MCF 10A (cell line): ENCODE data around the gene L3MBTL4. TPM values are rescaled to one million over a fixed set of nuclear protein-coding genes. Genes with fewer than 3 reads are reported as not detected.

Experiments used
- BruUV-seq: library from RNA; stranded (reverse); fragments of 400-500 nt; replicated peaks from 2 replicates; lab custom pipeline; 2021; lab: Mats Ljungman, UMichigan
- CTCF ChIA-PET: fragments of 300-600 bp; sonication (Branson Sonifier 250); formaldehyde crosslinking; extraction: SDS; loops from one replicate; lab custom pipeline; 2021; ENCODE audit warnings: antibody characterized with exemption, inconsistent platforms; lab: Yijun Ruan, JAX
- POLR2A ChIA-PET: fragments of 300-600, 350-650 bp; sonication (Branson Sonifier 250); formaldehyde crosslinking; extraction: SDS; loops from one replicate; lab custom pipeline; 2020; ENCODE audit warnings: antibody characterized with exemption, inconsistent platforms; lab: Yijun Ruan, JAX
- DNase-seq: peaks from one replicate; pipeline ENCODE4 v3.0.0-alpha.2; 2018; ENCODE audit not compliant: unreplicated experiment
- H3K27ac Mint-ChIP-seq: one replicate; pipeline ENCODE4 v1.8.0; 2022; ENCODE audit warnings: mild to moderate bottlenecking, low read depth, mixed read lengths; ENCODE audit not compliant: unreplicated experiment
- H3K27me3 Mint-ChIP-seq: one replicate; pipeline ENCODE4 v1.8.0; 2022; ENCODE audit warnings: mixed read lengths; ENCODE audit not compliant: insufficient read depth, unreplicated experiment
- H3K36me3 Mint-ChIP-seq: one replicate; pipeline ENCODE4 v1.8.0; 2022; ENCODE audit warnings: mild to moderate bottlenecking, moderate library complexity, mixed read lengths; ENCODE audit not compliant: insufficient read depth, unreplicated experiment
- H3K4me1 Mint-ChIP-seq: one replicate; pipeline ENCODE4 v1.8.0; 2022; ENCODE audit warnings: mixed read lengths; ENCODE audit not compliant: insufficient read depth, unreplicated experiment
- H3K4me3 Mint-ChIP-seq: one replicate; pipeline ENCODE4 v1.8.0; 2022; ENCODE audit warnings: mild to moderate bottlenecking, moderate library complexity, mixed read lengths; ENCODE audit not compliant: unreplicated experiment
- H3K9me3 Mint-ChIP-seq: one replicate; pipeline ENCODE4 v1.8.0; 2022; ENCODE audit warnings: mixed read lengths; ENCODE audit not compliant: unreplicated experiment
- intact Hi-C: fragments of 100-400 bp; cut with micrococcal nuclease; formaldehyde crosslinking; loops from 2 replicates; pipeline ENCODE4 v1.14.1; 2022
- total RNA-seq: library from RNA; stranded (reverse); gene quantifications from 2 replicates; pipeline ENCODE4 v1.2.3, GENCODE V29; 2022
- TF ChIP-seq, protein P1 (sequence below): fragments of 200-600 bp; IDR thresholded peaks from one replicate; pipeline ENCODE4 v1.8.0; 2022; ENCODE audit warnings: antibody characterized with exemption, mild to moderate bottlenecking; ENCODE audit not compliant: unreplicated experiment

Gene L3MBTL4
- total RNA-seq, 1 experiment from 2014 or later, result not detected

DNA sequence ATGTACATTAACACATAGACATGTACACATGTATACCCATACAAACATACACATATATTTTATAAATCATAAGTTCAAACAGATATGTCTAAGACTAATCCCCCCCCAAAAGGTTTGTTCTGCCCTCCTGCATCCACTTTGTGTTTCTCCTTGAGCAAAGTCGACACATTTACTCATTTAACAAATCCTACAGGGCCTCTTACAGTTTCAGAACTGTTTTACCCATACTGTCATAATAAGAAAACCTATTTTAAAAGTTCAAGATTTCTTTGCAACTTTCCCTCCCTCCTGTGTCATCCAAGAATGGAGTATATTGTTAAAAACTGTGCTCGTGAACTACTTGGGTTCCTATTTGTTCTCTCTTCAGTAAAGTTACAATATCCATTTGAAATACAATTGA, 166.7 kb downstream of the L3MBTL4 start:
- Mint-ChIP-seq H3K27me3 (no peaks in the 10 kb centered on the region), H3K4me1 (no peaks in the 10 kb centered on the region), H3K9me3 (no peaks in the 10 kb centered on the region), H3K36me3 (no peaks in the 10 kb centered on the region), H3K27ac (no peak overlapping the region), H3K4me3 (no peak overlapping the region)
- DNase-seq, result no peak
- intact Hi-C loops, result no loop called here
- no TSS peak for BruUV-seq
- POLR2A ChIA-PET, result no interaction called here
- CTCF ChIA-PET, result no interaction called here
- TF ChIP-seq, protein P1, sequence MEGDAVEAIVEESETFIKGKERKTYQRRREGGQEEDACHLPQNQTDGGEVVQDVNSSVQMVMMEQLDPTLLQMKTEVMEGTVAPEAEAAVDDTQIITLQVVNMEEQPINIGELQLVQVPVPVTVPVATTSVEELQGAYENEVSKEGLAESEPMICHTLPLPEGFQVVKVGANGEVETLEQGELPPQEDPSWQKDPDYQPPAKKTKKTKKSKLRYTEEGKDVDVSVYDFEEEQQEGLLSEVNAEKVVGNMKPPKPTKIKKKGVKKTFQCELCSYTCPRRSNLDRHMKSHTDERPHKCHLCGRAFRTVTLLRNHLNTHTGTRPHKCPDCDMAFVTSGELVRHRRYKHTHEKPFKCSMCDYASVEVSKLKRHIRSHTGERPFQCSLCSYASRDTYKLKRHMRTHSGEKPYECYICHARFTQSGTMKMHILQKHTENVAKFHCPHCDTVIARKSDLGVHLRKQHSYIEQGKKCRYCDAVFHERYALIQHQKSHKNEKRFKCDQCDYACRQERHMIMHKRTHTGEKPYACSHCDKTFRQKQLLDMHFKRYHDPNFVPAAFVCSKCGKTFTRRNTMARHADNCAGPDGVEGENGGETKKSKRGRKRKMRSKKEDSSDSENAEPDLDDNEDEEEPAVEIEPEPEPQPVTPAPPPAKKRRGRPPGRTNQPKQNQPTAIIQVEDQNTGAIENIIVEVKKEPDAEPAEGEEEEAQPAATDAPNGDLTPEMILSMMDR, result no peak

DNA sequence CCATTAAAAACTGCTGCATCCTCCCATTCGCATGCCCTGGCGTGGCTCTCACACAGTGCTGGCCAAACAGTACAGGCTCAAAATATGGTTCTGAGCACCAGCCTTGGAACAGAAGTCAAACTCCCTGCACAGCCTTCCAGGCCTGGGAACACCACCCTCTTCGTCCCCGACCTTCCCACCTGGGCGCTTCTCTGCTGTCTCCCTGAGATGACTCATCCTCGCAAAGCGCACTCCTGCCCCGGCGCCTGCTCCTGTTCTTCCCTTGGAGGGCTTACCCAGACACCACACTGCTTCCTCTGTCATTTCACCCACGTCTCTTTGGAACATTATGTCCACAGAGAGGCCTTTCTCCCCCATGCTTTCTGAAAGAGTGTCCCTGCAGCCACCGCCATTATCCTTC, 172.7 kb downstream of the L3MBTL4 start:
- H3K27ac Mint-ChIP-seq, result no peak overlapping the region
- CTCF ChIA-PET, result no interaction called here
- POLR2A ChIA-PET, result no interaction called here
- TF ChIP-seq, protein P1, result no peak
- DNase-seq, result no peak
- no peaks in the 10 kb centered on the region for H3K36me3 Mint-ChIP-seq
- BruUV-seq, result no TSS peak
- H3K4me1 Mint-ChIP-seq, result no peaks in the 10 kb centered on the region
- no peaks in the 10 kb centered on the region for H3K9me3 Mint-ChIP-seq
- H3K4me3 Mint-ChIP-seq, result no peak overlapping the region
- intact Hi-C loops, result no loop called here
- H3K27me3 Mint-ChIP-seq, result no peaks in the 10 kb centered on the region

DNA sequence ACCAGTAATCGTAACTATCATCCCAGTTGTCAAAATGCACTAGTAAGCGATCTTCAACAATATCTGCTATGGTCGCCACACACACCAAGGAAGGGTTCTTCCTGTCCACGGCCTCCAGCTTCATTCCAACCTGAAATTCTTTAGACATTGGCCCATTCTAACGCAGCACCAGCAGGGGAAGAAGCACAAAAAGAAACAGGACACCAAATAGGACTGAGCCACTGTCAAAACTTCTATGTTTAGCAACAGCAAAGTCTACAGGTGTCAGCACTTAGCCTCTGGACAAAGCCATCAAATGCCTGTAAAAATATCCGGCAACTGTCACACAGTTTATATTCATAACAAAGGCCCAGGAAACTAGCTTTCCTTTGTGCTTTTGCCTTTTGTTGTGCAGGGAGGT, 175.0 kb downstream of the L3MBTL4 start:
- H3K4me3 Mint-ChIP-seq, result no peak overlapping the region
- CTCF ChIA-PET, result interaction anchor here (1.0 kb wide), 1 partner anchor 15 kb away, joined by 4 read pairs; no protein-coding TSS in a partner anchor

DNA sequence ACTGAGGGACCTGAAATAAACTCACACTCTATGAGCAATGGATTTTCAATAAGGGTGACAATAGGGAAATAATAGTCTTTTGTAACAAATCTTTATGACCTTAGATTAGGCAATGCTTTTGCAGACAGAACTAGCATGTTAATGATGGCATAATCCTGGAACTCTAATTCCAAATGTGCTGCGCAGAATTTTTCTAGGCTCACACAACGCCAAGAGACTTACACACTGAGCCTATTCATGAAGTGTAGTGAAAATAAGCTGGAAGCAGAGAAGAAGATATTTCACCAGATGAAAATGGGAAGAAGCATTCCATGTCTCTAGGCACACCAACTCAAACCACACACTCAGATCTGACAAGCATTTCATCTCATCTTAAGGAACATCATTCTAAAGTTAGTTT, 178.5 kb downstream of the L3MBTL4 start:
- no TSS peak for BruUV-seq

More for the DNA sequence above, 175.0 kb downstream of the L3MBTL4 start:
- BruUV-seq, result no TSS peak
- intact Hi-C loops, result no loop called here
- Mint-ChIP-seq H3K27ac (no peak overlapping the region), H3K36me3 (no peaks in the 10 kb centered on the region), H3K4me1 (no peaks in the 10 kb centered on the region), H3K9me3 (no peaks in the 10 kb centered on the region), H3K27me3 (no peaks in the 10 kb centered on the region)
- DNase-seq, result no peak
- POLR2A ChIA-PET, result no interaction called here
- TF ChIP-seq, protein P1, result no peak

More for the DNA sequence above, 178.5 kb downstream of the L3MBTL4 start:
- ChIA-PET POLR2A (no interaction called here), CTCF (no interaction called here)
- Mint-ChIP-seq H3K4me1 (no peaks in the 10 kb centered on the region), H3K27ac (no peak overlapping the region), H3K27me3 (no peaks in the 10 kb centered on the region), H3K9me3 (peaks cover 6% of the 10 kb centered on the region), H3K4me3 (no peak overlapping the region), H3K36me3 (no peaks in the 10 kb centered on the region)
- TF ChIP-seq, protein P1, result no peak
- intact Hi-C loops, result no loop called here
- DNase-seq, result no peak
